GM12878 (cell line): Measurements from ENCODE around the gene SMOC1. TPM values are rescaled to one million over a fixed set of nuclear protein-coding genes. Genes with fewer than 3 reads are reported as not detected.

Source experiments
- ATAC-seq: fragments of 200-7000 bp; cut with Tn5 transposase; 3 replicates; pipeline ENCODE4 v1.9.1; 2020; ENCODE audit warnings: mild to moderate bottlenecking, moderate library complexity
- BruUV-seq: library from RNA; stranded (reverse); fragments of 400-500 nt; replicated peaks from 2 replicates; lab custom pipeline; 2021; lab: Mats Ljungman, UMichigan
- CTCF ChIA-PET: fragments of 300-600 bp; sonication (Branson Sonifier 250); formaldehyde crosslinking; extraction: SDS; loops from one replicate; lab custom pipeline; 2021; ENCODE audit warnings: inconsistent platforms; lab: Yijun Ruan, JAX
- POLR2A ChIA-PET: fragments of 350-600 bp; formaldehyde crosslinking; extraction: SDS; loops from one replicate; lab custom pipeline; 2021; ENCODE audit warnings: inconsistent platforms; lab: Charles Lee
- RAD21 ChIA-PET: fragments of 300-600 bp; sonication (Branson Sonifier 250); formaldehyde crosslinking; loops from one replicate; lab custom pipeline; 2023; ENCODE audit warnings: antibody characterized with exemption; ENCODE audit not compliant: unreplicated experiment; lab: Charles Lee
- SMC1A ChIA-PET: fragments of 300-600 bp; sonication (Branson Sonifier 250); formaldehyde crosslinking; loops from one replicate; lab custom pipeline; 2023; ENCODE audit not compliant: unreplicated experiment, uncharacterized antibody; lab: Charles Lee
- DNase-seq: peaks from one replicate; pipeline ENCODE4 v3.0.0-alpha.2; 2011; ENCODE audit warnings: low read depth, low spot score
- FAIRE-seq: peaks from 3 replicates; lab custom pipeline; 2011; peaks lifted over from hg19 to GRCh38; lab: Jason Lieb, UNC
- H2AFZ ChIP-seq: 2 replicates; pipeline ENCODE4 v1.6.0; 2011; ENCODE audit warnings: low read depth, low read length, control low read depth; ENCODE audit not compliant: control insufficient read depth
- H3K27ac ChIP-seq: 2 replicates; pipeline ENCODE4 v1.5.1; 2011; ENCODE audit warnings: control low read depth; ENCODE audit not compliant: control insufficient read depth, insufficient read depth
- H3K27me3 ChIP-seq, 2 experiments: replicated peaks in 1 of 2; 2 replicates each; pipeline versions ENCODE4 v1.6.0 to v1.6.1; 2011; ENCODE audit warnings: low read length in 1 of 2; ENCODE audit not compliant: control insufficient read depth in 2 of 2, insufficient read depth in 2 of 2
- H3K36me3 ChIP-seq, 2 experiments: 2 replicates each; pipeline ENCODE4 v1.5.1; 2011; ENCODE audit warnings: low read length in 1 of 2; ENCODE audit not compliant: control insufficient read depth in 2 of 2, insufficient read depth in 2 of 2
- H3K4me1 ChIP-seq: 2 replicates; pipeline ENCODE4 v1.6.1; 2011; ENCODE audit warnings: mild to moderate bottlenecking, low read length, moderate library complexity, mixed read lengths; ENCODE audit not compliant: control insufficient read depth, insufficient read depth
- H3K4me2 ChIP-seq: 2 replicates; pipeline ENCODE4 v1.6.0; 2011; ENCODE audit warnings: control low read depth; ENCODE audit not compliant: control insufficient read depth, insufficient read depth
- H3K4me3 ChIP-seq: fragments of 200-600 bp; sonication (generic); 2 replicates; pipeline ENCODE4 v1.5.1; 2016
- H3K79me2 ChIP-seq: 2 replicates; pipeline ENCODE4 v1.6.0; 2011; ENCODE audit warnings: low read length; ENCODE audit not compliant: control insufficient read depth, insufficient read depth
- H3K9ac ChIP-seq: 2 replicates; pipeline ENCODE4 v1.8.0; 2011; ENCODE audit warnings: low read length, control low read depth, mixed read lengths; ENCODE audit not compliant: control insufficient read depth, insufficient read depth
- H3K9me3 ChIP-seq: replicated peaks from 3 replicates; pipeline ENCODE4 v1.5.1; 2011; ENCODE audit warnings: mild to moderate bottlenecking, low read length; ENCODE audit not compliant: control insufficient read depth, insufficient read depth
- H4K20me1 ChIP-seq: 2 replicates; pipeline ENCODE4 v1.6.0; 2011; ENCODE audit not compliant: control insufficient read depth, insufficient read depth
- BHLHE40 ChIP-seq, 2 experiments: fragments of 450-650 bp in 1 of 2; IDR thresholded peaks; 2 replicates each; pipeline ENCODE4 v1.6.1; 2011 to 2017; ENCODE audit warnings: low read depth in 2 of 2, borderline replicate concordance in 1 of 2, improper control_type of control experiment in 1 of 2, low read length in 1 of 2, mild to moderate bottlenecking in 1 of 2
- CREM ChIP-seq: IDR thresholded peaks from 2 replicates; pipeline ENCODE4 v1.6.1; 2014; ENCODE audit warnings: antibody characterized with exemption, low read depth
- RB1 ChIP-seq: fragments of 450-650 bp; formaldehyde crosslinking; IDR thresholded peaks from 2 replicates; pipeline ENCODE4 v1.6.1; 2017; ENCODE audit warnings: mild to moderate bottlenecking, borderline replicate concordance
- STAT1 ChIP-seq: fragments of 450-650 bp; conservative IDR thresholded peaks from 2 replicates; pipeline ENCODE4 v1.6.1; 2014; ENCODE audit warnings: antibody characterized with exemption, mild to moderate bottlenecking
- ZNF622 ChIP-seq: fragments of 450-650 bp; IDR thresholded peaks from 2 replicates; pipeline ENCODE4 v1.6.1; 2017; ENCODE audit warnings: mild to moderate bottlenecking, inconsistent platforms
- WGBS: methylation state at CpG from one replicate; pipeline ENCODE4 v1.1.6; 2016; ENCODE audit warnings: low lambda C conversion rate; ENCODE audit not compliant: insufficient replicate concordance, insufficient coverage; ENCODE audit errors: missing lambda C conversion rate; 5-methylcytosine and 5-hydroxymethylcytosine counted together
- in situ Hi-C: fragments of 300-500 bp; cut with MboI; formaldehyde crosslinking; loops from 9 replicates; pipeline ENCODE4 v1.14.3; 2018; ENCODE audit warnings: mixed read lengths
- intact Hi-C: fragments of 100-400 bp; cut with micrococcal nuclease; formaldehyde crosslinking; loops from one replicate; pipeline ENCODE4 v1.14.2; 2022; ENCODE audit not compliant: unreplicated experiment
- polyA plus RNA-seq, 11 experiments: library from polyadenylated mRNA; depleted of rRNA in 4 of 11; unstranded in 6 of 11; stranded (reverse) in 5 of 11; fragments of >200 nt; fragmentation: Nextera tagmentation in 4 of 11; fragmentation: Illumina TruSeq in 1 of 11; extraction: Ambion mirVana in 4 of 11; extraction: Trizol in 1 of 11; gene quantifications; 1 replicate in 1 of 11; 2 replicates in 10 of 11; pipeline versions ENCODE4 v1.2.1 to v1.2.3, GENCODE V29; 2011 to 2016; ENCODE audit warnings: inconsistent platforms in 2 of 11, missing spikeins in 2 of 11, low read depth in 1 of 11
- total RNA-seq, 4 experiments: library from RNA; depleted of rRNA in 3 of 4; stranded (reverse); fragments of >200 nt in 3 of 4; fragmentation: Illumina TruSeq in 1 of 4; extraction: Trizol in 1 of 4; gene quantifications; 2 replicates each; pipeline versions ENCODE4 v1.2.1 to v1.2.3, GENCODE V29; 2013 to 2021
- TF ChIP-seq, protein P1 (sequence below): IDR thresholded peaks from 2 replicates; pipeline ENCODE4 v1.6.1; 2011; ENCODE audit warnings: borderline replicate concordance, low read depth, mild to moderate bottlenecking, moderate library complexity, low read length; ENCODE audit not compliant: insufficient read depth, poor library complexity, severe bottlenecking
- TF ChIP-seq, protein P2 (sequence below): IDR thresholded peaks from 2 replicates; pipeline ENCODE4 v1.6.1; 2012; ENCODE audit warnings: low read depth, low read length, improper control_type of control experiment

SMOC1 gene
- total and polyA plus RNA-seq, 10 of the 15 experiments (the other 5 are each of a cell fraction or from before 2014, with no cell fraction given): 0.03 to 0.26 (median 0.14) TPM; not detected in 7

DNA sequence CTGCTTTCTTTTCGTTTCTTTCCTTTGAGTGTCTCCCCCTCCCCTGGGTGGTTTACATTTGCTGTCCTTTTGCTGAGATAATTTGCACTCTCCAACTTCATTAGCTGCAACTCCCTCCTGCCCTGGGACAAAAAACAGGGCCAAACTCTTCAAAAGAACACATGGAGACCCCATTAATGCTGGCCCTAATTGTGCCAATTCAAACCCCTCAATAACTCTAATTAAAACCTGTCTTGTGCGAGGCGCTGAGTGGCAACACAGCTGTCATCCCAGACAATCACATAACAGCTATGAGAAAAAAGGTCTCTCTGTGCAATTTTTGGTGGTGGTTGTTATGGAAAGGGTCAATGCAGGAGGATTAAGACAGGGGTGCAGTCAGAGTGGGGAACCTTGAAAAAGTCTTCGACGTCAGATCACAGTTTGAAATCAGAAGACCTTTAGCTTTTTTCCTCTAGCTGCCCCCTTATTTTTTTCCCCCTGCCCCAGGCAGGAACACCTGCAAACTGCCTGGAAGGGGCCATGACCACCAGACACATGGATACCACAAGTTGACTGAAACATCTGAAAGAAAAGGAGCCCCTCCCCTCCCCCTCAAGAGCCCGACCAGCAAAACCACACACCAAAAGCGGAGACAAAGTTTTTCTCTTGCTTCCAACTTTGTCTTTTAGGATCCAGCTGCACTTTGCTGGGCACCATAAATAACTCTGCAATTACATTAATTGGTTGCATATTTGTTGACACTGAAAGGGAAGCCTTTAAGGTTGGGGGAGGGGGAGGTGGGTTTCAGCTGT is 26.5 kb upstream of the SMOC1 start:
- Histone ChIP-seq H3K4me2 (no peak overlapping the region), H3K36me3 (no peaks in the 10 kb centered on the region), H2AFZ (no peak overlapping the region), H3K9me3 (no peaks in the 10 kb centered on the region), H3K4me1 (no peaks in the 10 kb centered on the region), H3K9ac (no peak overlapping the region), H4K20me1 (no peaks in the 10 kb centered on the region), H3K27me3 (peaks cover 0 to 7% of the 10 kb centered on the region in 2 experiments; a peak in 3 of 4 replicates), H3K79me2 (no peaks in the 10 kb centered on the region), H3K4me3 (no peak overlapping the region), H3K27ac (no peak overlapping the region)
- ChIA-PET RAD21 (no interaction called here), POLR2A (interaction anchor here (0.6 kb wide), 1 partner anchor 262 kb away, joined by 3 read pairs; no protein-coding TSS in a partner anchor), SMC1A (no interaction called here), CTCF (interaction anchor here (2.3 kb wide), 1 partner anchor 24 kb away, joined by 7 read pairs; no protein-coding TSS in a partner anchor)
- ATAC-seq (no peak), FAIRE-seq (no peak), DNase-seq (no peak)
- WGBS: 45% methylated on average over 7 of the region's 7 CpGs
- intact Hi-C loops (no loop called here), in situ Hi-C loops (no loop called here)
- BruUV-seq: no TSS peak
- TF ChIP-seq STAT1 (no peak), ZNF622 (no peak), CREM (no peak), RB1 (no peak), BHLHE40 (IDR thresholded peaks at IDR 0.05; ENCODE audit: borderline replicate concordance in 1 of 2, low read depth in 2 of 2, low read length in 1 of 2) (no peak)
- TF ChIP-seq, protein P1, sequence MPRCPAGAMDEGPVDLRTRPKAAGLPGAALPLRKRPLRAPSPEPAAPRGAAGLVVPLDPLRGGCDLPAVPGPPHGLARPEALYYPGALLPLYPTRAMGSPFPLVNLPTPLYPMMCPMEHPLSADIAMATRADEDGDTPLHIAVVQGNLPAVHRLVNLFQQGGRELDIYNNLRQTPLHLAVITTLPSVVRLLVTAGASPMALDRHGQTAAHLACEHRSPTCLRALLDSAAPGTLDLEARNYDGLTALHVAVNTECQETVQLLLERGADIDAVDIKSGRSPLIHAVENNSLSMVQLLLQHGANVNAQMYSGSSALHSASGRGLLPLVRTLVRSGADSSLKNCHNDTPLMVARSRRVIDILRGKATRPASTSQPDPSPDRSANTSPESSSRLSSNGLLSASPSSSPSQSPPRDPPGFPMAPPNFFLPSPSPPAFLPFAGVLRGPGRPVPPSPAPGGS: no peak
- TF ChIP-seq, protein P2, sequence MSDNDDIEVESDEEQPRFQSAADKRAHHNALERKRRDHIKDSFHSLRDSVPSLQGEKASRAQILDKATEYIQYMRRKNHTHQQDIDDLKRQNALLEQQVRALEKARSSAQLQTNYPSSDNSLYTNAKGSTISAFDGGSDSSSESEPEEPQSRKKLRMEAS: no peak
